Colonic mucosa (tissue), 4 donors: ENCODE measurements around the gene PFDN2. TPM values are rescaled to one million over a fixed set of nuclear protein-coding genes. Genes with fewer than 3 reads are reported as not detected.

ENCODE experiments used
- DNase-seq: peaks from one replicate; pipeline ENCODE4 v3.0.0-alpha.2; 2020
- H3K27ac ChIP-seq: fragments of 200-600 bp; one replicate; pipeline ENCODE4 v1.8.0; 2021
- H3K27me3 ChIP-seq: fragments of 200-600 bp; one replicate; pipeline ENCODE4 v1.8.0; 2021
- H3K36me3 ChIP-seq: fragments of 200-600 bp; one replicate; pipeline ENCODE4 v1.8.0; 2021
- H3K4me1 ChIP-seq: fragments of 200-600 bp; one replicate; pipeline ENCODE4 v1.8.0; 2021; ENCODE audit warnings: mild to moderate bottlenecking
- H3K4me3 ChIP-seq: fragments of 200-600 bp; one replicate; pipeline ENCODE4 v1.8.0; 2021
- H3K9ac ChIP-seq, 2 donors: one replicate each; pipeline ENCODE4 v1.7.0; 2013; ENCODE audit warnings: control low read depth in 2 of 2, low read depth in 2 of 2, low read length in 2 of 2
- H3K9me3 ChIP-seq: fragments of 200-600 bp; one replicate; pipeline ENCODE4 v1.8.0; 2021
- intact Hi-C: fragments of 100-400 bp; cut with DNase I; formaldehyde crosslinking; loops from one replicate; pipeline ENCODE4 v1.14.1; 2022
- total RNA-seq, 2 donors: library from RNA; stranded (reverse); fragmentation: NEBNext Ultra II Directional in 1 of 2; extraction: Animal tissue kit (Norgen Biotek cat#: 25700) in 1 of 2; gene quantifications; one replicate each; pipeline ENCODE4 v1.2.1, GENCODE V29; 2021
- TF ChIP-seq, protein P1 (sequence below): fragments of 200-600 bp; IDR thresholded peaks from one replicate; pipeline ENCODE4 v1.8.0; 2022; ENCODE audit warnings: antibody characterized with exemption, mild to moderate bottlenecking
- donor health status: healthy.
- donor health status: DM: no; HTN: no; CAD: no.
- donor health status: DM: no; HTN: no; CAD: no.

The PFDN2 gene
- total RNA-seq, 2 donors from 2014 or later: 42.7 to 49.6 TPM

DNA sequence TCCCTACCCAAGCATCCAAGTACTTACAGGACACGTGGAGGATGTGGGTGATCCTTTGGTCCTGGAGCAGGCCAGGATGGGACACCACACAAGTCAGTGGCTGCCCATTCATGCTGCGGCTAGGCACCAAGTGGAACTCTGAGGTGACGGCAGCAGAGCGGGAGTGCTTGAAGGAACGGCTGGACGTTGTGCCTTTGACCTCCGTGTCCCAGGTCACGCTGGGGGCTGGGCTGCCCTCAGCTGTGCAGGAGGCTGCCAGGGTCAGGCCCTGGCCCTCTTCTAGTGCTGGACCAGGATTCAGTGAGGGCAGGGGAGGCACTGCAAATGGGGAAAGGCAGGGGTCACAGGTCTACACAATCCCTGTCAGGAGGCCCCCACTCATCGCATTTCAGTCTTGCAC is 40.4 kb downstream of the PFDN2 start:
- Histone ChIP-seq H3K9me3 (no peaks in the 10 kb centered on the region), H3K4me1 (no peaks in the 10 kb centered on the region), H3K36me3 (no peaks in the 10 kb centered on the region), H3K27me3 (no peaks in the 10 kb centered on the region), H3K27ac (no peak overlapping the region), H3K4me3 (no peak overlapping the region), H3K9ac (no peak overlapping the region)
- TF ChIP-seq, protein P1, sequence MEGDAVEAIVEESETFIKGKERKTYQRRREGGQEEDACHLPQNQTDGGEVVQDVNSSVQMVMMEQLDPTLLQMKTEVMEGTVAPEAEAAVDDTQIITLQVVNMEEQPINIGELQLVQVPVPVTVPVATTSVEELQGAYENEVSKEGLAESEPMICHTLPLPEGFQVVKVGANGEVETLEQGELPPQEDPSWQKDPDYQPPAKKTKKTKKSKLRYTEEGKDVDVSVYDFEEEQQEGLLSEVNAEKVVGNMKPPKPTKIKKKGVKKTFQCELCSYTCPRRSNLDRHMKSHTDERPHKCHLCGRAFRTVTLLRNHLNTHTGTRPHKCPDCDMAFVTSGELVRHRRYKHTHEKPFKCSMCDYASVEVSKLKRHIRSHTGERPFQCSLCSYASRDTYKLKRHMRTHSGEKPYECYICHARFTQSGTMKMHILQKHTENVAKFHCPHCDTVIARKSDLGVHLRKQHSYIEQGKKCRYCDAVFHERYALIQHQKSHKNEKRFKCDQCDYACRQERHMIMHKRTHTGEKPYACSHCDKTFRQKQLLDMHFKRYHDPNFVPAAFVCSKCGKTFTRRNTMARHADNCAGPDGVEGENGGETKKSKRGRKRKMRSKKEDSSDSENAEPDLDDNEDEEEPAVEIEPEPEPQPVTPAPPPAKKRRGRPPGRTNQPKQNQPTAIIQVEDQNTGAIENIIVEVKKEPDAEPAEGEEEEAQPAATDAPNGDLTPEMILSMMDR: no peak
- DNase-seq: no peak
- intact Hi-C loops: no loop called here

DNA sequence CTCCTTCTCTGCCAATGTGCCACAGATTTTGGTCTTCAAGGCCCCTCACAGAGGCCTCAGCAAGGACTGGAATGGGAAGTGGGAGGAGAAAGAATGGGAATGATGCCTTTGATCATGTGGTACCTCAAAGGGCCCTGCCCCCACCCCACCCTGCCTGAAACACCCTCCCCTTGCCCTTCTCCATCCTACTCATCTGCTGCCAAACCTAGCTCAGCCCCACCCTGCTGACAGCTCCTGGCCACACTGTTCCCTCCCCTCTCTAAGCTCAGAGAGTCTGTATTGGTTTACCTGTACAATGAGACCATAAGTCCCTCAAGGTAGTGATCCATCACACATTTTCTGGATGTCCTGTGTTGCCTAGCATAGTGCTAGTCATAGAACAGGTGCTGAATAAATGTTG is 41.4 kb downstream of the PFDN2 start:
- Histone ChIP-seq H3K9ac (no peak overlapping the region), H3K4me1 (no peaks in the 10 kb centered on the region), H3K27ac (no peak overlapping the region)

DNA sequence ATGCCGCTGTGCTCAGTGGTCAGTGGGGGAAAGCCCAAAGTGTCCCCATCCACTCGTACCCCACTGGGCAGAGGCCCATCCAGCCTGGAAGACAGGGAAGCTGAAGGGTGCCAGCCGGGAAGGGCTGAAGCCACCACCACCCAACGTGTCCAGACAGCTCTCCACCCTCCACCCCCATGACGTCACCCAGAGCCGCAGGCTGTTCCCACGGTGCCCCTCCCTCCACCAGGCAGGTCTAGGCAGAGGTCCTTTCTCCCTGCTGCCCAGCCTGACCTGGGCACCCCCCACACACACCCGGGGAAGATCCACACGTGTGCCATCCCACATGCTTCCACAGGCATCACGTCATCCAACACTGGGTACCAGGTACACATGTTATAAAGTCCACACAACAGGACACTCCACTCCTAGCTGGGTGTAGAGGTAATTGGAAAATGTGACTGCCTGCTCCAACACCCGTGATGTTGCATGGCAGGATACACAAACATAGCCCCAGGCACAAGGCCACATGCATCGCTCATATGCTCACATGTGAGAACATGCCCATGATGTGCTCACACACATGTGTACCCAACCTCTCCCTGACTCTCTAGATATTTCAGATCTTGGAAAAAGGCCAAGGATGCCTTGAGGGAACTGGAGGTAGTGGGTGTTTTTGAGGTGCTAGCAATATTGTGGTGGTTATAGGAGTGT is 43.0 kb downstream of the PFDN2 start:
- Histone ChIP-seq H3K9ac (no peak overlapping the region), H3K4me3 (no peak overlapping the region), H3K27ac (no peak overlapping the region), H3K36me3 (no peaks in the 10 kb centered on the region), H3K9me3 (no peaks in the 10 kb centered on the region), H3K27me3 (no peaks in the 10 kb centered on the region), H3K4me1 (no peaks in the 10 kb centered on the region)
- TF ChIP-seq, protein P1: no peak
- DNase-seq: no peak
- intact Hi-C loops: no loop called here

More for the DNA sequence above, 41.4 kb downstream of the PFDN2 start:
- Histone ChIP-seq H3K9me3 (no peaks in the 10 kb centered on the region), H3K4me3 (no peak overlapping the region), H3K36me3 (no peaks in the 10 kb centered on the region), H3K27me3 (no peaks in the 10 kb centered on the region)
- DNase-seq: no peak
- TF ChIP-seq, protein P1: no peak
- intact Hi-C loops: no loop called here

DNA sequence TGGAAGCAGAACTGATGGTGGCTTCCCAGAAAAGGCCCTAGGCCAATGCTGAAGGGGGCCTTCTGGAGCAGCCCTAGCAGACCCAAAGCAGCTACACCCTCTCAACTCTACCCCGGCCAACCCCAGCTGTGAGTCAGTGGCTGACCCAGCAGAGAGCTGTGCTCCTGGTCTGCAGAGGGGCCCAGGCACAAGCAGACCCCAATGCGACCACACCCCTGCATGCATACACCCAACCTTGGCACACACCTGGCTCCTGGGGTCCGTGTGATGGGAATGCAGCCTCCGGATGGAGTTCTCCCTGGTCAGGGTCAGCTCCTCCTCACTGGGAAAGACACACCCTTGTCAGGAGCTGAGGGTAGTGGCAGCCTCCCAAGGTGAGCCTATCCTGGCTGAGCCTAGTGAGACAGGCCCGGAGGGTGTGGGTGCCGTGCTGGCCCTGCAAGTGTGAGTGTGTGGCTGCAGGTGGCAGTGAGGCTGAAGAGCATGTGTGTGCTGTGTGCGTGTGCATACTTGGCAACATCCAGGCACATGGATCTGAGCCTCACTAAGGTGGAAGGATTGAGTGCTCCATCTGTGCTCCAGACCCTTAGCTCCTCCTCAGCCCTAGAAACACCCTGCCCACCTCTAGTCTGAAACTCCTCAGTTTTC is 44.2 kb downstream of the PFDN2 start:
- Histone ChIP-seq H3K9me3 (no peaks in the 10 kb centered on the region), H3K36me3 (no peaks in the 10 kb centered on the region), H3K9ac (no peak overlapping the region), H3K27ac (no peak overlapping the region), H3K4me3 (no peak overlapping the region), H3K27me3 (no peaks in the 10 kb centered on the region), H3K4me1 (no peaks in the 10 kb centered on the region)
- TF ChIP-seq, protein P1: no peak
- intact Hi-C loops: no loop called here
- peak; percentile 49 for DNase-seq

DNA sequence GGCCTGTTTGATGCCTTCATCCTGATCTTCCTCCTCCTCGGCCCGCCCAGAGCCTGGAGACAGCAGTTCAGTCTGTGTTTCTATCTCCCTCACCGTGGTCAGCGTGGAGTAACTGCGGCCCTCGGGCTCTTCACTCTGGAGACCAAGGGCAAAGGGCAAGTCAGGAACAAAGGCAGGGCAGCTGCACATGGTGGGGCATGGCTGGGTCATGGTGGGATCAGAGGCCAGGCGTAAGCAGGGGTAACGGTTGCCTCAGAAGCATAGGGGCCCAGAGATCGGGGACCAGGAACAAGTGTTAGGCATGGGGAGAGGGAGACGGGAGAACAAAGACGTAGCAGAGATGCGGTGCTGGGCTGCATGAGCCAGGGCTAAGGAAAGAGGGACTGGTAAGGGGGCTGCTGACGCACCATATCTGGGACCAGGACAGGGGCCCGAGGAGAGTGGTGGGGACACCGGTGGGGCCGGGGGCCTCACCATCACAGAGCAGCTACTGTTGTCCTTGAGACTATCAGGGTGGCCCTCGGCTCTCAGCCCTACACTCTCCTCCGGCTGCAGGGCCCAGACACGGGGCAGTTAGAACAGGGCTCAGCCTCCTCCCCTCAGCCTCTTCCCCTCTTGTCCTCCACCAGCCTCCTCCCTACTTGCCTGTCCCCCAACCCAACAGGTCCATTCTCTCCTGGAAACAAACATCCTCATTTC is 44.9 kb downstream of the PFDN2 start:
- Histone ChIP-seq H3K4me3 (no peak overlapping the region), H3K4me1 (no peaks in the 10 kb centered on the region), H3K9ac (no peak overlapping the region), H3K36me3 (no peaks in the 10 kb centered on the region), H3K9me3 (no peaks in the 10 kb centered on the region), H3K27me3 (no peaks in the 10 kb centered on the region), H3K27ac (no peak overlapping the region)
- intact Hi-C loops: no loop called here
- no peak for DNase-seq
- TF ChIP-seq, protein P1: no peak
